HL-60/S4 treated with phorbol 12-myristate 13-acetate at 8.2 ng/mL for 4 days and 3 days (cell line): Measurements from ENCODE around the gene SYF2.

Experiments used
- in situ Hi-C: fragments of 300-500 bp; cut with MboI; formaldehyde crosslinking; loops from 2 replicates; pipeline ENCODE4 v1.15.0; 2022; ENCODE audit warnings: low sequenced_read_pairs

The SYF2 gene

GRCh38 chr1:25186161-25187007, 45.9 kb downstream of the SYF2 start:
- in situ Hi-C loops: no loop called here

GRCh38 chr1:25185409-25186160, 46.7 kb downstream of the SYF2 start:
- in situ Hi-C loops: no loop called here

GRCh38 chr1:25184001-25184762, 48.1 kb downstream of the SYF2 start:
- in situ Hi-C loops: no loop called here

- in situ Hi-C loops: no loop called here
These were observed 48.9 kb downstream of the SYF2 start for GRCh38 chr1:25183126-25183980.

GRCh38 chr1:25182629-25183028, 49.7 kb downstream of the SYF2 start:
- in situ Hi-C loops: no loop called here

GRCh38 chr1:25180996-25181395, 51.3 kb downstream of the SYF2 start:
- in situ Hi-C loops: no loop called here

GRCh38 chr1:25178917-25179561, 53.3 kb downstream of the SYF2 start:
- in situ Hi-C loops: no loop called here

- in situ Hi-C loops: no loop called here
These were observed 57.3 kb downstream of the SYF2 start for GRCh38 chr1:25174730-25175612.

- in situ Hi-C loops: no loop called here
These were observed 58.0 kb downstream of the SYF2 start for GRCh38 chr1:25174363-25174729.

- in situ Hi-C loops: no loop called here
These were observed 58.4 kb downstream of the SYF2 start for GRCh38 chr1:25173809-25174340.
